GM23338 (cell line): Measurements from ENCODE around the gene EPHX1. TPM values are rescaled to one million over a fixed set of nuclear protein-coding genes. Genes with fewer than 3 reads are reported as not detected.
"Not testable (repeated sequence)": the region's sequence is repeated elsewhere in the genome, so short reads cannot be mapped to it uniquely, and the experiment has no call there.

Experiments used
- ATAC-seq: fragments of 200-7000 bp; cut with Tn5 transposase; 3 replicates; pipeline ENCODE4 v1.9.1; 2020
- DNase-seq: peaks from one replicate; pipeline ENCODE4 v3.0.0-alpha.2; 2015; ENCODE audit warnings: low spot score
- H2AFZ ChIP-seq: fragments of 200-600 bp; sonication (generic); 2 replicates; pipeline ENCODE4 v1.8.0; 2016; ENCODE audit warnings: antibody characterized with exemption, mild to moderate bottlenecking, moderate library complexity
- H3F3A ChIP-seq: fragments of 200-600 bp; sonication (generic); replicated peaks from 2 replicates; pipeline ENCODE4 v1.8.0; 2017; ENCODE audit warnings: antibody characterized with exemption, mixed run types, low read depth
- H3K27ac ChIP-seq: fragments of 200-600 bp; sonication (generic); 2 replicates; pipeline ENCODE4 v1.6.1; 2016; ENCODE audit warnings: low read depth
- H3K27me3 ChIP-seq: fragments of 200-600 bp; sonication (generic); 2 replicates; pipeline ENCODE4 v1.8.0; 2016; ENCODE audit warnings: mild to moderate bottlenecking, mixed run types, moderate library complexity; ENCODE audit not compliant: insufficient read depth
- H3K36me3 ChIP-seq: fragments of 200-600 bp; sonication (generic); 2 replicates; pipeline ENCODE4 v1.8.0; 2016; ENCODE audit warnings: mild to moderate bottlenecking; ENCODE audit not compliant: insufficient read depth
- H3K4me1 ChIP-seq: fragments of 200-600 bp; sonication (generic); 2 replicates; pipeline ENCODE4 v1.8.0; 2016; ENCODE audit warnings: mild to moderate bottlenecking, moderate library complexity; ENCODE audit not compliant: insufficient read depth
- H3K4me2 ChIP-seq: fragments of 200-600 bp; sonication (generic); 2 replicates; pipeline ENCODE4 v1.7.1; 2017; ENCODE audit warnings: mixed run types
- H3K4me3 ChIP-seq: fragments of 200-600 bp; sonication (generic); 2 replicates; pipeline ENCODE4 v1.6.1; 2016; ENCODE audit warnings: mixed run types
- H3K79me2 ChIP-seq: fragments of 200-600 bp; sonication (generic); replicated peaks from 2 replicates; pipeline ENCODE4 v1.8.0; 2017; ENCODE audit warnings: mild to moderate bottlenecking; ENCODE audit not compliant: insufficient read depth
- H3K9me2 ChIP-seq: fragments of 200-600 bp; sonication (generic); 2 replicates; pipeline ENCODE4 v1.8.0; 2017; ENCODE audit not compliant: insufficient read depth
- H4K20me1 ChIP-seq: fragments of 200-600 bp; sonication (generic); replicated peaks from 2 replicates; pipeline ENCODE4 v1.8.0; 2017; ENCODE audit warnings: mild to moderate bottlenecking; ENCODE audit not compliant: insufficient read depth
- H3K27ac Mint-ChIP-seq: 2 replicates; pipeline ENCODE4 v1.8.0; 2020; ENCODE audit warnings: inconsistent platforms, mild to moderate bottlenecking, moderate library complexity, mixed read lengths
- H3K27me3 Mint-ChIP-seq: 3 replicates; pipeline ENCODE4 v1.8.0; 2022; ENCODE audit warnings: low read depth, mild to moderate bottlenecking, moderate library complexity, mixed read lengths, inconsistent platforms; ENCODE audit not compliant: insufficient read depth, poor library complexity
- H3K36me3 Mint-ChIP-seq: 3 replicates; pipeline ENCODE4 v1.8.0; 2021; ENCODE audit warnings: low read depth, mild to moderate bottlenecking, inconsistent platforms, moderate library complexity, mixed read lengths
- H3K4me1 Mint-ChIP-seq: 3 replicates; pipeline ENCODE4 v1.8.0; 2020; ENCODE audit warnings: mild to moderate bottlenecking, inconsistent platforms, mixed read lengths
- H3K4me3 Mint-ChIP-seq: 3 replicates; pipeline ENCODE4 v1.8.0; 2021; ENCODE audit warnings: moderate library complexity, mild to moderate bottlenecking, inconsistent platforms, mixed read lengths
- H3K9me3 Mint-ChIP-seq: 3 replicates; pipeline ENCODE4 v1.8.0; 2020; ENCODE audit warnings: moderate library complexity, mild to moderate bottlenecking, inconsistent platforms, mixed read lengths
- POLR2AphosphoS5 ChIP-seq: IDR thresholded peaks from 2 replicates; pipeline ENCODE4 v1.6.1; 2016; ENCODE audit warnings: antibody characterized with exemption, low read depth
- STAT1 ChIP-seq: IDR thresholded peaks from one replicate; pipeline ENCODE4 v1.6.1; 2016; ENCODE audit warnings: antibody characterized with exemption; ENCODE audit not compliant: unreplicated experiment
- polyA plus RNA-seq: library from polyadenylated mRNA; unstranded; fragments of >200 nt; fragmentation: Nextera tagmentation; extraction: Ambion mirVana; gene quantifications from 2 replicates; pipeline ENCODE4 v1.2.1, GENCODE V29; 2016
- total RNA-seq: library from RNA; depleted of rRNA; stranded (reverse); fragments of >200 nt; shearing (Covaris generic); gene quantifications from 2 replicates; pipeline ENCODE4 v1.2.3, GENCODE V29; 2014
- TF ChIP-seq, protein P1 (sequence below): IDR thresholded peaks from one replicate; pipeline ENCODE4 v1.6.1; 2018; ENCODE audit warnings: antibody characterized with exemption; ENCODE audit not compliant: unreplicated experiment
- TF ChIP-seq, protein P2 (sequence below), 2 experiments: fragments of 200-600 bp in 1 of 2; sonication (generic) in 1 of 2; conservative IDR thresholded peaks; 2 replicates each; pipeline versions ENCODE4 v1.5.1 to v1.6.1; 2016 to 2017; ENCODE audit warnings: antibody characterized with exemption in 2 of 2, low read depth in 2 of 2, mild to moderate bottlenecking in 2 of 2, moderate library complexity in 1 of 2
- TF ChIP-seq, protein P3 (sequence below): fragments of 250-450 bp; sonication (Bioruptor Pico); IDR thresholded peaks from 2 replicates; pipeline ENCODE4 v1.5.0; 2020; ENCODE audit warnings: mild to moderate bottlenecking, moderate library complexity

Gene EPHX1
- total and polyA plus RNA-seq, 2 experiments from 2014 or later, result 15.3 to 46.5 TPM

DNA sequence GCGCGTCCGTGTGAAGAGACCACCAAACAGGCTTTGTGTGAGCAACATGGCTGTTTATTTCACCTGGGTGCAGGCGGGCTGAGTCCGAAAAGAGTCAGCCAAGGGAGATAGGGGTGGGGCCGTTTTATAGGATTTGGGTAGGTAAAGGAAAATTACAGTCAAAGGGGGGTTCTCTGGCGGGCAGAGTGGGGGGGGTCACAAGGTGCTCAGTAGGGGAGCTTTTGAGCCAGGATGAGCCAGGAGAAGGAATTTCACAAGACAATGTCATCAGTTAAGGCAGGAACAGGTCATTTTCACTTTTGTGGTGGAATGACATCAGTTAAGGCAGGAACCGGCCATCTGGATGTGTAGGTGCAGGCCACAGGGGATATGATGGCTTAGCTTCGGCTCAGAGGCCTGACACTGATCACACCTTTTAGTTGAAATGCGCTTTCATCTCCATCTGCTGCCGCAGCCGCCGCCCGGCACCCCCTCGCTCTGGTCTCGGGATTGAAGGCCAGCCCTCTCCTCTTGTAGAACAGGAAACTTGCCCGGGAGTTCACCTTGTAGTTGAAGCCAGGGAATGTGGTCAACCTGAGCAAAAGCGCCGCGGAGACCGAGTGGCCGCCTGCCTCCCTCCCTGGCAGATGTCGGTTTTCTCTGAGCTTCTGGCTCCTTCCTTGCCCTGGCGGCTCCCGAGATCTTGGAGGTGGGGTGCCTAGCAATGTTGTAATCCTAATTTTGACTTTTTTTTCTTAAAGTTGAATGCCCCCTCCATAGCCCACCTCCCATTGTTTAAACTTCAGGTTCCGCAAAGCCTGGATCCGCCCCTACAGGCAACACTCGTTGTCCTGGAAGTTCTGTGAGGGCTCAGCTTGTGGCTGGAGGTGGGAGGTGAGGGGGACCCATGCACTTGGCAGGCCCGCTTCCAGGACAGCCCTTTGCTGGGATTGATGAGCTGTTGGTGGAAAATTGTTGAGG, 935 bp downstream of the EPHX1 start:
- Mint-ChIP-seq H3K27ac (peak overlapping the region; percentile 46), H3K27me3 (peaks cover 17% of the 10 kb centered on the region), H3K36me3 (peaks cover 13% of the 10 kb centered on the region), H3K4me3 (peak overlapping the region; percentile 90), H3K4me1 (peaks cover 29% of the 10 kb centered on the region)
- ATAC-seq (peak; percentile 28), DNase-seq (peak; percentile 77)
- not testable (repeated sequence) for H3K36me3 ChIP-seq, H3K27me3 ChIP-seq, H4K20me1 ChIP-seq, H3K9me2 ChIP-seq, H3K9me3 Mint-ChIP-seq
- H3K4me3 ChIP-seq, result peak overlapping the region; percentile 90
- H3K4me1 ChIP-seq, result peaks cover 36% of the 10 kb centered on the region
- peaks cover 35% of the 10 kb centered on the region for H3K79me2 ChIP-seq
- H3K27ac ChIP-seq, result peak overlapping the region; percentile 71; the same call in 1 of the 2 replicates
- H3F3A ChIP-seq, result peaks cover 34% of the 10 kb centered on the region; the same call in 1 of the 2 replicates
- H3K4me2 ChIP-seq, result peak overlapping the region; percentile 92
- 0 out of 2 replicates have a peak overlapping the region, but pooled peaks have one; percentile 69 for H2AFZ ChIP-seq
- TF ChIP-seq, protein P1, sequence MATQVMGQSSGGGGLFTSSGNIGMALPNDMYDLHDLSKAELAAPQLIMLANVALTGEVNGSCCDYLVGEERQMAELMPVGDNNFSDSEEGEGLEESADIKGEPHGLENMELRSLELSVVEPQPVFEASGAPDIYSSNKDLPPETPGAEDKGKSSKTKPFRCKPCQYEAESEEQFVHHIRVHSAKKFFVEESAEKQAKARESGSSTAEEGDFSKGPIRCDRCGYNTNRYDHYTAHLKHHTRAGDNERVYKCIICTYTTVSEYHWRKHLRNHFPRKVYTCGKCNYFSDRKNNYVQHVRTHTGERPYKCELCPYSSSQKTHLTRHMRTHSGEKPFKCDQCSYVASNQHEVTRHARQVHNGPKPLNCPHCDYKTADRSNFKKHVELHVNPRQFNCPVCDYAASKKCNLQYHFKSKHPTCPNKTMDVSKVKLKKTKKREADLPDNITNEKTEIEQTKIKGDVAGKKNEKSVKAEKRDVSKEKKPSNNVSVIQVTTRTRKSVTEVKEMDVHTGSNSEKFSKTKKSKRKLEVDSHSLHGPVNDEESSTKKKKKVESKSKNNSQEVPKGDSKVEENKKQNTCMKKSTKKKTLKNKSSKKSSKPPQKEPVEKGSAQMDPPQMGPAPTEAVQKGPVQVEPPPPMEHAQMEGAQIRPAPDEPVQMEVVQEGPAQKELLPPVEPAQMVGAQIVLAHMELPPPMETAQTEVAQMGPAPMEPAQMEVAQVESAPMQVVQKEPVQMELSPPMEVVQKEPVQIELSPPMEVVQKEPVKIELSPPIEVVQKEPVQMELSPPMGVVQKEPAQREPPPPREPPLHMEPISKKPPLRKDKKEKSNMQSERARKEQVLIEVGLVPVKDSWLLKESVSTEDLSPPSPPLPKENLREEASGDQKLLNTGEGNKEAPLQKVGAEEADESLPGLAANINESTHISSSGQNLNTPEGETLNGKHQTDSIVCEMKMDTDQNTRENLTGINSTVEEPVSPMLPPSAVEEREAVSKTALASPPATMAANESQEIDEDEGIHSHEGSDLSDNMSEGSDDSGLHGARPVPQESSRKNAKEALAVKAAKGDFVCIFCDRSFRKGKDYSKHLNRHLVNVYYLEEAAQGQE, result peak; percentile 15

DNA sequence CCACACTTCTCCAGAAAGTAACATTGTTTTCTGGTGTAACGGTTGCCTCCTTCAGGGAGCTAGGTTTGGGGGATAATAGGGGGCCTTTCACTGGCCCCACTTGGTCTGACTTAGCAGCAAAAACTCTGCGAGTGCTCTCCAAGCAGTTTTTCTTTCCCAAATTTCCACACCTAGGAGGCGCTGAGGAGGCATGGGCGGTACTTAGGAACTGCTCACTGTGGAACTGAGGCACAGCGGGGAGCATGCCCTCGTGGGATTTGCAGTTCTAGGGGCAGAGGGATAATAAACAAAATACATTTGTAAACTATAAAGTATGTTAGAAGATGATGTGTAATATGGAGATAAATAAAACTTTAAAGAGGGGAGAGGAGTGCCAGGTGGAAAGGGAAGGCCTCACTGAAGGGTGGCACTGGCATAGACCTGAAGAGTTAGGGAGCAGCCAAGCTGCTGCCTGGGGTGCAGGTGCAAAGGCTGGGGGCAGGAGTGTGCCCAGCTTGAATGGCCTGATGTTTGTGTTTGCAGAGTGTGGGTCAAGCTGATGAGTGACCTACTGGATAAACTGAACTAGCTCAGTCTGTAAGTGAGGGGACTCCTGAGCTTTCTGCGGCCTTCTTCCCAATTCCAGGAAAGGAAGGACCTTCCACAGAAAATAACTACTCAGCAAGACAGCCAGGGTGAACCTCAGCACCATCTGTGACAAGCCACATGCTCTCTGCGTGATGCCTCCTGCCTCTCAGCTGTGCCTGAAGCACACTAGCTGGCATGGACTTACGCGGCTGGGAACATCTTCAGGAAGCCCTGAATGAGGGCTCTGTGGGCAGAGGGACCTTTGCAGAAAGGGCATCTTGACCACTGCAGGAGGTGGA, 1.9 kb downstream of the EPHX1 start:
- Histone ChIP-seq H3K27ac (0 out of 2 replicates have a peak overlapping the region, but pooled peaks have one; percentile 71), H3K4me3 (peak overlapping the region; percentile 90), H4K20me1 (0 out of 2 replicates have a peak, but pooled peaks cover 3% of the 10 kb centered on the region), H3K4me1 (peaks cover 45% of the 10 kb centered on the region), H3K36me3 (no peaks in the 10 kb centered on the region), H2AFZ (no peak overlapping the region), H3K9me2 (no peaks in the 10 kb centered on the region), H3K79me2 (peaks cover 44% of the 10 kb centered on the region), H3F3A (peaks cover 34% of the 10 kb centered on the region; the same call in 1 of the 2 replicates), H3K27me3 (no peaks in the 10 kb centered on the region), H3K4me2 (peak overlapping the region; percentile 92)
- Mint-ChIP-seq H3K4me3 (peak overlapping the region; percentile 90), H3K27me3 (peaks cover 17% of the 10 kb centered on the region), H3K27ac (no peak overlapping the region), H3K9me3 (no peaks in the 10 kb centered on the region), H3K36me3 (peaks cover 13% of the 10 kb centered on the region), H3K4me1 (peaks cover 36% of the 10 kb centered on the region)
- TF ChIP-seq POLR2AphosphoS5 (no peak), STAT1 (no peak)
- TF ChIP-seq, protein P2, sequence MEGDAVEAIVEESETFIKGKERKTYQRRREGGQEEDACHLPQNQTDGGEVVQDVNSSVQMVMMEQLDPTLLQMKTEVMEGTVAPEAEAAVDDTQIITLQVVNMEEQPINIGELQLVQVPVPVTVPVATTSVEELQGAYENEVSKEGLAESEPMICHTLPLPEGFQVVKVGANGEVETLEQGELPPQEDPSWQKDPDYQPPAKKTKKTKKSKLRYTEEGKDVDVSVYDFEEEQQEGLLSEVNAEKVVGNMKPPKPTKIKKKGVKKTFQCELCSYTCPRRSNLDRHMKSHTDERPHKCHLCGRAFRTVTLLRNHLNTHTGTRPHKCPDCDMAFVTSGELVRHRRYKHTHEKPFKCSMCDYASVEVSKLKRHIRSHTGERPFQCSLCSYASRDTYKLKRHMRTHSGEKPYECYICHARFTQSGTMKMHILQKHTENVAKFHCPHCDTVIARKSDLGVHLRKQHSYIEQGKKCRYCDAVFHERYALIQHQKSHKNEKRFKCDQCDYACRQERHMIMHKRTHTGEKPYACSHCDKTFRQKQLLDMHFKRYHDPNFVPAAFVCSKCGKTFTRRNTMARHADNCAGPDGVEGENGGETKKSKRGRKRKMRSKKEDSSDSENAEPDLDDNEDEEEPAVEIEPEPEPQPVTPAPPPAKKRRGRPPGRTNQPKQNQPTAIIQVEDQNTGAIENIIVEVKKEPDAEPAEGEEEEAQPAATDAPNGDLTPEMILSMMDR (conservative IDR thresholded peaks at IDR 0.05; ENCODE audit: low read depth in 2 of 2), result peak; percentile 74 to 77
- TF ChIP-seq, protein P3, sequence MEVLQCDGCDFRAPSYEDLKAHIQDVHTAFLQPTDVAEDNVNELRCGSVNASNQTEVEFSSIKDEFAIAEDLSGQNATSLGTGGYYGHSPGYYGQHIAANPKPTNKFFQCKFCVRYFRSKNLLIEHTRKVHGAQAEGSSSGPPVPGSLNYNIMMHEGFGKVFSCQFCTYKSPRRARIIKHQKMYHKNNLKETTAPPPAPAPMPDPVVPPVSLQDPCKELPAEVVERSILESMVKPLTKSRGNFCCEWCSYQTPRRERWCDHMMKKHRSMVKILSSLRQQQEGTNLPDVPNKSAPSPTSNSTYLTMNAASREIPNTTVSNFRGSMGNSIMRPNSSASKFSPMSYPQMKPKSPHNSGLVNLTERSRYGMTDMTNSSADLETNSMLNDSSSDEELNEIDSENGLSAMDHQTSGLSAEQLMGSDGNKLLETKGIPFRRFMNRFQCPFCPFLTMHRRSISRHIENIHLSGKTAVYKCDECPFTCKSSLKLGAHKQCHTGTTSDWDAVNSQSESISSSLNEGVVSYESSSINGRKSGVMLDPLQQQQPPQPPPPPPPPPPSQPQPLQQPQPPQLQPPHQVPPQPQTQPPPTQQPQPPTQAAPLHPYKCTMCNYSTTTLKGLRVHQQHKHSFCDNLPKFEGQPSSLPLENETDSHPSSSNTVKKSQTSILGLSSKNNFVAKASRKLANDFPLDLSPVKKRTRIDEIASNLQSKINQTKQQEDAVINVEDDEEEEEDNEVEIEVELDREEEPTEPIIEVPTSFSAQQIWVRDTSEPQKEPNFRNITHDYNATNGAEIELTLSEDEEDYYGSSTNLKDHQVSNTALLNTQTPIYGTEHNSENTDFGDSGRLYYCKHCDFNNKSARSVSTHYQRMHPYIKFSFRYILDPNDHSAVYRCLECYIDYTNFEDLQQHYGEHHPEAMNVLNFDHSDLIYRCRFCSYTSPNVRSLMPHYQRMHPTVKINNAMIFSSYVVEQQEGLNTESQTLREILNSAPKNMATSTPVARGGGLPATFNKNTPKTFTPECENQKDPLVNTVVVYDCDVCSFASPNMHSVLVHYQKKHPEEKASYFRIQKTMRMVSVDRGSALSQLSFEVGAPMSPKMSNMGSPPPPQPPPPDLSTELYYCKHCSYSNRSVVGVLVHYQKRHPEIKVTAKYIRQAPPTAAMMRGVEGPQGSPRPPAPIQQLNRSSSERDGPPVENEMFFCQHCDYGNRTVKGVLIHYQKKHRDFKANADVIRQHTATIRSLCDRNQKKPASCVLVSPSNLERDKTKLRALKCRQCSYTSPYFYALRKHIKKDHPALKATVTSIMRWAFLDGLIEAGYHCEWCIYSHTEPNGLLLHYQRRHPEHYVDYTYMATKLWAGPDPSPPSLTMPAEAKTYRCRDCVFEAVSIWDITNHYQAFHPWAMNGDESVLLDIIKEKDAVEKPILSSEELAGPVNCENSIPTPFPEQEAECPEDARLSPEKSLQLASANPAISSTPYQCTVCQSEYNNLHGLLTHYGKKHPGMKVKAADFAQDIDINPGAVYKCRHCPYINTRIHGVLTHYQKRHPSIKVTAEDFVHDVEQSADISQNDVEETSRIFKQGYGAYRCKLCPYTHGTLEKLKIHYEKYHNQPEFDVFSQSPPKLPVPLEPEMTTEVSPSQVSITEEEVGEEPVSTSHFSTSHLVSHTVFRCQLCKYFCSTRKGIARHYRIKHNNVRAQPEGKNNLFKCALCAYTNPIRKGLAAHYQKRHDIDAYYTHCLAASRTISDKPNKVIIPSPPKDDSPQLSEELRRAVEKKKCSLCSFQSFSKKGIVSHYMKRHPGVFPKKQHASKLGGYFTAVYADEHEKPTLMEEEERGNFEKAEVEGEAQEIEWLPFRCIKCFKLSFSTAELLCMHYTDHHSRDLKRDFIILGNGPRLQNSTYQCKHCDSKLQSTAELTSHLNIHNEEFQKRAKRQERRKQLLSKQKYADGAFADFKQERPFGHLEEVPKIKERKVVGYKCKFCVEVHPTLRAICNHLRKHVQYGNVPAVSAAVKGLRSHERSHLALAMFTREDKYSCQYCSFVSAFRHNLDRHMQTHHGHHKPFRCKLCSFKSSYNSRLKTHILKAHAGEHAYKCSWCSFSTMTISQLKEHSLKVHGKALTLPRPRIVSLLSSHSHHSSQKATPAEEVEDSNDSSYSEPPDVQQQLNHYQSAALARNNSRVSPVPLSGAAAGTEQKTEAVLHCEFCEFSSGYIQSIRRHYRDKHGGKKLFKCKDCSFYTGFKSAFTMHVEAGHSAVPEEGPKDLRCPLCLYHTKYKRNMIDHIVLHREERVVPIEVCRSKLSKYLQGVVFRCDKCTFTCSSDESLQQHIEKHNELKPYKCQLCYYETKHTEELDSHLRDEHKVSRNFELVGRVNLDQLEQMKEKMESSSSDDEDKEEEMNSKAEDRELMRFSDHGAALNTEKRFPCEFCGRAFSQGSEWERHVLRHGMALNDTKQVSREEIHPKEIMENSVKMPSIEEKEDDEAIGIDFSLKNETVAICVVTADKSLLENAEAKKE (CRISPR knock-in tag), result no peak
- ATAC-seq (peak; percentile 20), DNase-seq (peak; percentile 80)
